22Rv1 (cell line): ENCODE results near the gene FEM1A.
"Not testable (repeated sequence)": the region's sequence is repeated elsewhere in the genome, so short reads cannot be mapped to it uniquely, and the experiment has no call there.

Source experiments
- H3K27ac ChIP-seq: fragments of 450-650 bp; 2 replicates; pipeline ENCODE4 v1.5.1; 2017
- ZFX ChIP-seq: fragments of 450-650 bp; IDR thresholded peaks from 2 replicates; pipeline ENCODE4 v1.6.1; 2017; ENCODE audit warnings: antibody characterized with exemption, borderline replicate concordance
- TF ChIP-seq, protein P1 (sequence below): fragments of 450-650 bp; IDR thresholded peaks from 2 replicates; pipeline ENCODE4 v1.5.1; 2017; ENCODE audit warnings: mild to moderate bottlenecking

FEM1A gene

DNA sequence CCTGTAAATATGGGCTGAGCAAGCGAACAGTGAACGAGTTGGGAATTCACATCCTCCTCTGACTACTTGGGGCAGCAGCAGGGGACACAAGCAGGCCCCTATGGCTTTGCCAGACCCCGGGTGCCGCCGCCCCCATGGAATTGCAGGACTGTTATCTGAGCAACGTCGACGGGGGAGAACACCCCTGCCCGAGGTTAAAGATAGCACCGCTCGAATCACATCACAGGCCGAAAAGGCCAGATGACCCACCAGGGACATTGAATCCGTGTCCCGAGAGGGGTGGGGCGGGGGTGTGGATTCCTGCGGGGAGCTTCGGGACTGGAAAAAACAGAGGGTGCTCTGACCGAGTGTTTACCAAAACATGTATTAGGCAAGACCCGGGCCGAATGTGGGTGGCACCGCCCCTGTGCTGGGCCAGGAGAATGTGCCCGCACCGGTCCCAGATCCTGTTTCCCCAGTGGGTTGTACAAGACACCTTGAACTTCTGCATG lies 9.1 kb downstream of the FEM1A start:
- no peak overlapping the region for H3K27ac ChIP-seq
- TF ChIP-seq ZFX: no peak
- TF ChIP-seq, protein P1, sequence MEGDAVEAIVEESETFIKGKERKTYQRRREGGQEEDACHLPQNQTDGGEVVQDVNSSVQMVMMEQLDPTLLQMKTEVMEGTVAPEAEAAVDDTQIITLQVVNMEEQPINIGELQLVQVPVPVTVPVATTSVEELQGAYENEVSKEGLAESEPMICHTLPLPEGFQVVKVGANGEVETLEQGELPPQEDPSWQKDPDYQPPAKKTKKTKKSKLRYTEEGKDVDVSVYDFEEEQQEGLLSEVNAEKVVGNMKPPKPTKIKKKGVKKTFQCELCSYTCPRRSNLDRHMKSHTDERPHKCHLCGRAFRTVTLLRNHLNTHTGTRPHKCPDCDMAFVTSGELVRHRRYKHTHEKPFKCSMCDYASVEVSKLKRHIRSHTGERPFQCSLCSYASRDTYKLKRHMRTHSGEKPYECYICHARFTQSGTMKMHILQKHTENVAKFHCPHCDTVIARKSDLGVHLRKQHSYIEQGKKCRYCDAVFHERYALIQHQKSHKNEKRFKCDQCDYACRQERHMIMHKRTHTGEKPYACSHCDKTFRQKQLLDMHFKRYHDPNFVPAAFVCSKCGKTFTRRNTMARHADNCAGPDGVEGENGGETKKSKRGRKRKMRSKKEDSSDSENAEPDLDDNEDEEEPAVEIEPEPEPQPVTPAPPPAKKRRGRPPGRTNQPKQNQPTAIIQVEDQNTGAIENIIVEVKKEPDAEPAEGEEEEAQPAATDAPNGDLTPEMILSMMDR: no peak

DNA sequence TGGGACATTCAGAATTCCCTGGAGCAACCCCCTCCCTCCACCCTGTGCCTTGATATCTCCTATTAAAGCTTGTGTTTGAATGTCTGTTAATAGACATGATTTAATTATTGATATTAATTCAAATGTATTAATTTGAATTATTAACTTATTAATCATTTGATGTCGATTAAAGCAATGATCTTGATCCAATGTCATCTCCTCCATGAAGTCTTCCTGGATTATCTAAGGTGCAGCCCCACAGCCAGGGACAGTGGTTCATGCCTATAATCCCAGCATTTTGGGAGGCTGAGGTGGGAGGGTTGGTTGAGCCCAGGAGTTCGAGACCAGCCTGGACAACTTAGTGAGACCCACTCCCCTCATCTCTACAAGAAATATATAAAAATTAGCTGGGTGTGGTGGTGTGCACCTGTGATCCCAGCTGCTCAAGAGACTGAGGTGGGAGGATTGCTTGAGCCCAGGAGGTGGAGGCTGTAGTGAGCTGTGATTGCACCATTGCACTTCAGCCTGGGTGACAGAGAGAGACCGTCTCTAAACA lies 9.6 kb downstream of the FEM1A start:
- H3K27ac ChIP-seq: no peak overlapping the region
- TF ChIP-seq, protein P1: no peak
- no peak for TF ChIP-seq ZFX

DNA sequence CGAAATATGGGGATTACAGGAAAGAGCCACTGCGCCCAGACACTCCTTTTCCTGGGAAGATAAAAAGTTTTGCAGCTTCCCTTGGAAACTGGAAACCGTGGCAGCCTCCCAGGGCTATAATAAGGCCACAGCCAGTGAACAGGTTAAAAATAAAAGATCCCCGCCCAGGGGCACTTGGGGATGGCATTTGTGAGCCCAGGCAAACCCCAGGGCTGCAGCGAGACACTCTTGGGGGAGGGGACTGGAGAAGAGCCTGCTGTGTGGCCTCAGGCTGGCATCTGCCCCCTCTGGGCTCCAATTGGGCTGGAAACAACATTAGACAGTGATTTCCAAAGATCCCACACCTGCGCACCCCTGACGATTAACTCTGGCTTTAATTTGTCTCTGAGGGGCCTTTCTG lies 11.2 kb downstream of the FEM1A start:
- H3K27ac ChIP-seq: no peak overlapping the region
- no peak for TF ChIP-seq ZFX
- TF ChIP-seq, protein P1: no peak

DNA sequence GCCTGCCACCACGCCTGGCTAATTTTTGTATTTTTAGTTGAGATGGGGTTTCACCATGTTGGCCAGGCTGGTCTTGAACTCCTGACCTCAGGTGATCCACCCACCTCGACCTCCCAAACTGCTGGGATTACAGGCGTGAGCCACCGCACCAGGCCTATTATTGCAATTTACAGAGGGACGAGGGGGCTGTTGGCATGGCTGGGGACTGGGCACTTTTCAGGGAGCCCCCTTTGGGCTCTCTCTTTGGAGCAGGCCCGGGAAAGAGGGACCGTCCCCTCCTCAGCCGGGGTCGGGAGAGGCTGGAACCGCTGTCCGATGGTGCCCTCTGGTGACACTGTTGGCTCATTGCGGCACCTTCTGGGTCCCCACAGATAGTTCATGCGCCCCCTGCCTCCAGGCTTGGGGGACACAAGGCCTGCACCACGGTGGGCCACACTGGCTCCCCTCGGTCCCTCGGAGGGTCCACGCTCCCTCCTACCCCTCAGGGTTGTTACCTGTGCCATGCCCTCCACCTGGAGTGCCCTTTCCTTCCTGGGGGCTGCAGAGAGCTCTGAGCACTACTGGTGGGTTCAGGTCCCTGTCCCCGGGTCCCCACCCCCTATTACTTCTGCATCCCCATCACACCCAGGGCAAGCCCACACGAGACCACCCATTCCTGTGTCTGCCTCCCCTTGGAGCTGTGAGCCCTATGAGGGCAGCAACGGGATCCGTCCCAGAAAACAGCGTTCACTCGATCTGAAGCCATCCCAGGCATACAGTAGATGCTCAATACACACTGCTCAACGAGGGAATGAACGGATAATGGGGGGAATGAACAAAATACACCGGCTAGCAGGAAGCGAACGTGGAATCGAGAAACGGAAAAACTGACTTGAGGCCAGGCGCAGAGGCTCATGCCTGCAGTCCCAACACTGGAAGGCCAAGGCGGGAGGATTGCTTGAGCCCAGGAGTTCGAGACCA lies 12.5 kb downstream of the FEM1A start:
- TF ChIP-seq, protein P1: peak; percentile 84
- no peak for TF ChIP-seq ZFX
- H3K27ac ChIP-seq: no peak overlapping the region

DNA sequence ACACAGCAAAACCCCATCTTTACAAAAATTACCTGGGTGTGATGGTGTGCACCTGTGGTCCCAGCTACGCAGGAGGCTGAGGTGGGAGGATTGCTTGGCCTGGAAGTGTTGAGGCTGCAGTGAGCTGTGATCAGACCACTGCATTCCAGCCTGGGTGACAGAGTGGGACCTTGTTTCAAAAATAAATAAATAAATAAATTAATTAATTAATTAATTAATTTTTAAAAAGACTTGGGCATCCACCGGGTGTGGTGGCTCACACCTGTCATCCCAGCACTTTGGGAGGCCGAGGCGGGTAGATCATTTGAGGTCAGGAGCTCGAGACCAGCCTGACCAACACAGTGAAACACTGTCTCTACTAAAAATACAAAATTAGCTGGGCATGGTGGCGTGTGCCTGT lies 13.6 kb downstream of the FEM1A start:
- H3K27ac ChIP-seq: not testable (repeated sequence)

DNA sequence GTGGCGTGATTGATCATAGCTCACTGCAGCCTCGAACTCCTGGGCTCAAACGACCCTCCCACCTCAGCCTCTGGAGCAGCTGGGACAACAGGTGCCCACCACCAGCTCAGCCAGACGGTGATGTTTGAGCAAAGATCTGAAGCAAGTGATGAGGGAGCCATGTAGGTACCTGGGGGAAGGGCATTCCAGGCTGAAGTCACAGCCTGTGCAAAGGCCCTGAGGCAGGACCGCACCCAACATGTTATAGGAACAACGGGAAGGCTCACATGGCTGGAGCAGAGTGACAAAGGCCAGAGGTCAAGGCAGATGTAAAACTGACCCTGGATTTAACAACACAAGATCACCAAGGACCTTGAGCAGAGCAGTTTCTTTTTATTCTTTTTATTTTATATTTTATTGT lies 14.8 kb downstream of the FEM1A start:
- no peak for TF ChIP-seq ZFX
- TF ChIP-seq, protein P1: no peak
- no peak overlapping the region for H3K27ac ChIP-seq

DNA sequence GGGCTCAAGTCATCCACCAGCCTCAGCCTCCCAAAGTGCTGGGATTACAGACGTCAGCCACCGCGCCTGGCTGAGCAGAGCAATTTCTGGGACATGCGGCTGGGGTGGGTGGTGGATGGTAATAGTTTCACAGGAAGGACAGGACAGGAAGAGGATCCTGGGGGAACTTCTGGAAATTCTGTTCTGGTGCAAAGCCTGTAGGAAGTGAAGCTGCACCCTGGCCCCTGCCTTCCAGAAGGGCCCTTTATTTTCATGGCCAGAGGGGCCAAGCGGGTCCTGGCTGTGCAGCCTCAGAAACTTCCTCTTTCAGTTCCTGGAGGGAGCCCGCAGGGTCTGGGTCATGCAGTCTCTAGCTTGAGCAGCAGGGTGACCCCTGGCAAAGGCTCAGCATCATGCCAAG lies 15.7 kb downstream of the FEM1A start:
- no peak overlapping the region for H3K27ac ChIP-seq
- no peak for TF ChIP-seq ZFX
- TF ChIP-seq, protein P1: no peak
